ENCODE data around the gene CAPN11.
"Not testable (repeated sequence)": the region's sequence is repeated elsewhere in the genome, so short reads cannot be mapped to it uniquely, and the experiment has no call there.

Gene CAPN11

DNA sequence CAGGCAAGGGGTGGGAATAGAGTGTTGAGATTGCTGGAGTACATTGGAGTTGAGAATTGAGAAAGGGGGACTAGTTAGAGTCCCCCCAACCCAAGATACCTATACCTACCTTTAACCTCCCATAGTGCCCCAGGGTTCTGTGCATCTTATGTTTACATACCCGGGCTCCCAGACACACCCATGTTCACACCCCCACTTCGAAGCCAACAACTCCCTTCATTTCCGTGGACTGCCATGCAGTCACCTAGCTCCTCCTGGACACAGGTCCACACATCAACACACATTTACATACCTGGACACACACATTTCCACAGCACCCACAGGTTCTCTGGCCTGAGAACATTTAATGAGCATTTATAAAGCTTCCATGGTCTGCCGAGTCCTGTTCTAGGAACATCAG lies 26.1 kb upstream of the CAPN11 start:
- no peak for ATAC-seq

DNA sequence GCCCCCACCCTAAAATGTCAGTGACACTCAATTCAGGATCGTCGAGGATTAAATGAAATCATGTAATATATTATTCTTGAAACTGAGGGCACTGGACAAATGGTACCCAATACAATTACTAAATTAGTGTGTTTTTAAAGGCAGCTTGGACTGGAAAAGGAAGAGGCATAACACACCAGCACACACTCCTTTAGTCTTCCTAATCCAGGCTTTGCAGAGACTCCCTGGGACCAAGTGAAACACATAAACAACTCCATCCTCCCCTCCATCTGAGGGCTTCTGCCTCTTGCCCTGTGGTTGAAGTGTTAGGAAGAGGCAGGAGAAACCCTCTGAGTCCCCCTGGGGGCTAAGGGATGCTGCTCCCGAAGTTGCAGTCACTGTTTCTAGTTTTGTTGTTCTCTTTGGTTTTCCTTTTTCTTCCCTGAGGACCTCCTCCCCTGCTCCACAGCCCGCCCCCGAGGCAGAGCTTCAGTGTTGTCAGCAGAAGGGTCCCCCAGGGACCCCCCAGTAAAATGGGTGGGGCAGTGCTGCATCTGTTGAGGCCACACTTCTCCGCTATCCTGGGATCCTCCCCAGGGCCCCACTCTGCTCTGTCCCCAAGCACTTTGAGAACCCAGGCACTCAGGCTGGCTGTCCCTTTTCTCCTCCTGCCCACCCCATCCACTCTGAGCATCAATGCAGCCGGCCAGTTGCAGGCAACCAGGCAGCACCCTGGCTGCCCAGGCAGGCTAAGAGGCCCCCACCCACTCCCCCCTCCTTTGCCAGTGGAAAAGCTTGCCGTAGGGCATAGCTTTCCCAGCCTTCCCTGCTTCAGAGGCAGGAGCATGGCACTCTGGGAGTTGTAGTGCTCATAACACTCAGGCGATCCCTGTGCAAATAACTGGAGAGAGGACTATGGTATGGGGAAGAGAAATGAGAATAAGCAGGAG lies 25.4 kb upstream of the CAPN11 start:
- peak in 1 of 2 donors; percentile 20 for ATAC-seq

- ATAC-seq = no peak
Measured at GRCh38 chr6:44133981-44134711, 24.5 kb upstream of the CAPN11 start.

- no peak for ATAC-seq
Measured at GRCh38 chr6:44135173-44135758, 23.4 kb upstream of the CAPN11 start.

GRCh38 chr6:44135875-44136274 lies 22.7 kb upstream of the CAPN11 start:
- ATAC-seq = no peak

DNA sequence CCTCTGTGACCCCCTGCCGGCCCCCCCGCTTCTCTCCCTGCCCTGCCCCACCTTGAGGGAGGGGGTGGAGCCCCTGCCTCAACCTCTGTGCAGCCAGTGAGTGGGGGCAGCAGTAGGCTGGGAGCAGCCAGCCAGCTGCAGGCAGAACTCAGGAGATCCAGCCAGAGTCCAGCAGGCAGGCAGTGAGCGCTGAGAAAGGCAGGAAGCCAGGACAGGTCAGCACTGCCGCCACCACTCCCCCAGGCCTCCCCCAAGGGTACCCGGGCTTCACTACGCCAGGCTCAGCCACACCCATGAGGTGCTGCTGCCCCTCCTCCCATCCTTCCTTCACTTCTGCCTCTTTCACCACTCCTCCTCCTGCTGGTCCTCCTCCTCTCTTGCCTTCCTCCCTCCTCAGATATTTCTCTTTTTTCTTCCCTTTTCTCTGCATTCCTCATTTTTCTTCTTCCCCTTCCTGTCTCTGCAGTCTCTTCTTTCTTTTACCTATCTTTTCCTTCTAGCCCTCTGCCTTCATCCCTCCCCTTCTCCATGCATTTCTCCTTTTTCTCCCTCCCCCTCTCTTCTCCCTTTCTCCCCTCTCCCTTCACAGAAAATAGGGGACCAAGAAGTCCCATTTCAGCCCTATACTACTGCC lies 19.8 kb upstream of the CAPN11 start:
- ATAC-seq = no peak

DNA sequence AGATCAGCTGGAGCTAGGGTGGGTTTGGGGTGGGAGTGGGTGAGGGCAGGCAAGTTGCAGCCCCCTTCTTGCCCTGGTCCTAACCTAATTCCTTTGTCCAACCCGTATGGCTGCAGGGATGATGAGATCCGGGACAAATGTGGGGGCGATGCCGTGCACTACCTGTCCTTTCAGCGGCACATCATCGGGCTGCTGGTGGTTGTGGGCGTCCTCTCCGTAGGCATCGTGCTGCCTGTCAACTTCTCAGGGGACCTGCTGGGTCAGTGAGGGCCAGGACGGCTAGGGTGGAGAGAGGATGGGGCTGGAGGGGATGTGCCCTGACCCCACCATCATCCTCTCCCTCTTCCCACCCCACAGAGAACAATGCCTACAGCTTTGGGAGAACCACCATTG lies 19.3 kb upstream of the CAPN11 start:
- no peak for ATAC-seq

- no peak for ATAC-seq
Measured at GRCh38 chr6:44142835-44143234, 15.8 kb upstream of the CAPN11 start.

- no peak for ATAC-seq
Measured at GRCh38 chr6:44143731-44144130, 14.9 kb upstream of the CAPN11 start.

DNA sequence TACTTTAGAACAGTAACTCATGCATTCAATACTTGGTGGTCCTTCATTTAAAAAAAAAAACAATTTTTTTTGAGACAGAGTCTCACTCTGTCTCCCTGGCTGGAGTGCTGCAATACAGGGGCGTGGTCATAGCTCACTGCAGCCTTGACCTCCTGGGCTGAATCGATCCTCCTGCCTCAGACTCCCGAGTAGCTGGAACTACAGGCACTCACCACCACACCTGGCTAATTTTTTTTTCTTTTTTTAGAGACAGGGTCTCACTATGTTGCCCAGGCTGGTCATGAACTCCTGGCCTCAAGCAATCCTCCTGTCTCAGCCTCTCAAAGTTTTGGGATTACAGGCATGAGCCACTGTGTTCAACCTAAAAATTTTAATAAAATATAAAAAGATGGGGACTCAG lies 14.1 kb upstream of the CAPN11 start:
- not testable (repeated sequence) for ATAC-seq

DNA sequence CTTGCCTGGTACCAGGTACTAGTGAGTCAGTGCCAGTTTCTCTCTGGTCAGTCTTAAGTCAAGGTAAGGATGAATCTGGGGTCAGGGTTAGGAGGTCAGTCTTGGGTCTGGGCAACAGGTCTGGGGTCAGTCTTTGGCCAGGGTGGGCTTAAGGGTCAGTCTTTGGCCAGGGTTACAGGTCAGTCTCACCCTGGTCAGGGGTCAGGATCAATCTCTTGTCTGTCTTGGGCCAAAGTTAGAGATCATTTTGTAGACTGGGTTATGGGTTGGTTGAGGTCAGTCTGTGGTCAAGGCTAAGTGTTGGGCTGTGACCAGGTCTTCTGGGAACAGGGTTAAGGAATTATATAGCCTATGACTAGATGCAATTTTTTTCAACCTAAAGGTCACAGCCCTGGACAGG lies 12.8 kb upstream of the CAPN11 start:
- ATAC-seq = no peak

GRCh38 chr6:44146685-44147084 lies 11.9 kb upstream of the CAPN11 start:
- ATAC-seq = no peak

DNA sequence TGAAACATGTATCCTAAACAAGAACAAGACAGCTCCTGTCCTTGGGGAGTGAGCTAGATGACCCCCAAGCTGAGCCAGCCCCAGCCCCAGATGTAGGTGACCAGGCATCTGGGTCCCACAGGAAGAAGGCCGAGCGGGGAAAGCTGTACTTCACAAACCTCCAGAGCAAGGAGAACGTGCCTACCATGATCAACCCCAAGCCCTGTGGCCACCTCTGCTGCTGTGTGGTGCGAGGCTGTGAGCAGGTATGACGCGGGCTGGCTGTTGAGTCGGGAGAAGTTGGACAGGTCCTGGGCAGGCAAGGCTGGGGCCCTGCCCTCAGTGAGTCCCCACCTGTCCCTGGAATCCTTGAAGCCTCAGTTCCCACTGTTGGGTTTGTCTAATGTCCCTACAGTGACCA lies 11.4 kb upstream of the CAPN11 start:
- no peak for ATAC-seq

- ATAC-seq = no peak
Measured at GRCh38 chr6:44148306-44148705, 10.3 kb upstream of the CAPN11 start.

DNA sequence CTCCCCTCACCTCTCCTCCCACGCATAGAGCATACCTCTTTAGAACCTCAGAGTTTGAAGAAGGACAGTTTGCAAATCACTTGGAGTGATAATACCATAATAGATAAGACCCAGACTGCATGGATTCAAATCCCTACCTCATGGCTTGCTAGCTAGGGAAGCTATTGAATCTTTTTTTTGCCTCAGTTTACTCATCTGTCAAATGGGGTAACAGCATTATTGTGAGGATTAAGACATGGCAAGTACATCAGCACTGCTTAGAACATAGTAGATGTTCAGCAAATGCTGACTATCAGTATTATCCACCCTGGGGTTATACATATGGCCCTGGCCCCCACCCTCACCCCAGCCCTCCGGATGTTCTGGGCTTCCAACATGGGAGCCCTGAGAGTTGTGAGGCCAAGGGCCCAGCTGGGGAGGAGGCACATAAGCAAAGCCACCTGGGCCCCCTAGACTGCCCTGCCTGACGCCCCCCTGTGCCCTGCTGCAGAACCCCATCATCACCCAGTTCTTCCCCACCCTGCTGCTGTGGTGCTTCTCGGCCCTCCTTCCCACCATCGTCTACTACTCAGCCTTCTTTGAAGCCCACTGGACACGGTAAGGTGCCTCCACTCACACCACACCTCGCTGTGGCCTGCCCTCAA lies 9.1 kb upstream of the CAPN11 start:
- no peak for ATAC-seq

DNA sequence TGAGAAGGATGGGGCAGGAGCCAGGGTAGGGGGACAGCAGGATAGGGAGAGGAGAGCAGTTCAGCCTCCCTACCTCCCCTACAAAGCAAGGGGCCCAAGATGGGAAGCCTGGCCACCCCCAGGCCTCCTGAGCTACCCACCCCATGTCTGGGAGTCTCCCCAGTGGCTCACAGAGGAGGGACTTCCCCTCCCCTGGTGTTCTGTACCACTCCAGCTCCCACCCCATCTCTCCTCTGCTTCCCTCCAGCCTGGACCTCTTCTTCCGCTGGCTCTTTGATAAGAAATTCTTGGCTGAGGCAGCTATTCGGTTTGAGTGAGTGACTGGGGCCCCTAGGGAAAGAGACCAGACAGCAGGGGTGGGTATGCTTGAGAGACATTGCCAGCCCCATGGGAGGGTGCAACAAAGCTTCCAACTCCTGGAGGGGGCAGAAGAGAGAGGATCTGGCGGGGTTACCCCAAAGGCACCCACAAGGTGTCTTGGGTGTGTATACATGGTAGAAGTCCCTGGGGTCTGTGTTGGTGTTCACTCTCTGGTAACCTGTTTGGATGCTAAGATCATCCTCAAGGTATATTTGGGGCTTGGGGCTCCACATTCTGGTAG lies 8.2 kb upstream of the CAPN11 start:
- ATAC-seq = no peak

DNA sequence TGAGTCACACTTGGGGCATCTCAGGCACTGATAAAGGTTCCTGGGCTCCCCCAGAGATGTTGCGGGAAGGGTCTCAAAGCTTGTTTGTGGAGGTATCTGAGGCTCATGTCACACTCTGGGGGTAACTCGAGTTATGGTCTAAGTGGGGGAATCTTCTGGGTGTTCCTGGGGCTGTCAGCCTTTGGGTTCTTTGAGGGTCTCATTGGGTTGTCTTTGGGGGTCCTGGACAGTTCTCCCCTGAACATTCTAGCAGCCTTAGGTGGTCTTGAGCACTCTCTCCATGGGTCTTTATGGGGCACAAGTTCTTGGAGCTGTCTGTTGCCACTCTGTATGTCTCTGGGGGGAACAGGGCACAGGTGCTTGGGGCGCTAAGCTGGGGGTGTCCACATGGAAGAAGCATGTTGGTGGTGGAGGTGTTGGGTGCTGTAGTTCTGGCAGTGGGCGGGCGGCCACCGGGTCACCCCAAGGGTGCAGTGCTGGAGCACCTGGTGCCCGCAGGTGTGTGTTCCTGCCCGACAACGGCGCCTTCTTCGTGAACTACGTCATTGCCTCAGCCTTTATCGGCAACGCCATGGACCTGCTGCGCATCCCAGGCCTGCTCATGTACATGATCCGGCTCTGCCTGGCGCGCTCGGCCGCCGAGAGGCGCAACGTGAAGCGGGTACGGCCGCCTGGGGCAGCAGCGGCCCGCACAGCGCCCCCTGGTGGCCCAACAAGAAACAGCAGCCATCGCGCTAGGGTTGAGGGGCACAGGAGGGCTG lies 7.1 kb upstream of the CAPN11 start:
- ATAC-seq = peak; percentile 85 to 90

DNA sequence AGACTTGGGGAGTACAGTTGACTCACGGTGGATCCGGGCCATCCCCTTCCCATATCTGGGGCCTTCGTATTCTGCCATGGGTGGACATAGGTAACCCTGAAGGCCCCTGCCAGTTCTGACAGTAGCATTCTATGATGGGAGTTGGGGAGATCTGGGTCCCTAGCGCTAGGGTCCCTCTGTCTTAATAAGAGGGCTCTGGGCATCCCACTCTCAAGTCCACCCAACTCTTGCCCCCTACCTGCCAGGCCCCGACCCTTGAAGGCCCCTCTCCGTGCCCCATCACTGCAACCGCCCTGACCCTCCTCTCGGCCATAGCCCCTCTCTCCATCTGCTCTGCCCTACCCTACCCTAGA lies 6.5 kb upstream of the CAPN11 start:
- no peak for ATAC-seq

DNA sequence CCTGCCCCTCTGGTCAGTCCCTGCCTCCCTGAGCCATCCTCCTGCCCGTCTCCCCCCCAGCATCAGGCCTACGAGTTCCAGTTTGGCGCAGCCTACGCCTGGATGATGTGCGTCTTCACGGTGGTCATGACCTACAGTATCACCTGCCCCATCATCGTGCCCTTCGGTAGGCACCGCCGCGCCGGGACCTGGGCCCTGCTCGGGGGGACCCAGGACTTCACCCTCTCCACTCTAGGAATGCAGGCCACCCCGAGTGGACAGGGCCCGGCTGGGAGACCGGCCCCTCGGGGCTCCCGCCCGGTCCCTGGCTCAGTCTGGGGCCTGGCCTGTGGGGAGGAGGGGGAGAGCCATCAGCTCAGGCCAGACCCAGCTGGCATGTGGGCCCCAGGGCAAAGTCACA lies 6.1 kb upstream of the CAPN11 start:
- no peak for ATAC-seq

DNA sequence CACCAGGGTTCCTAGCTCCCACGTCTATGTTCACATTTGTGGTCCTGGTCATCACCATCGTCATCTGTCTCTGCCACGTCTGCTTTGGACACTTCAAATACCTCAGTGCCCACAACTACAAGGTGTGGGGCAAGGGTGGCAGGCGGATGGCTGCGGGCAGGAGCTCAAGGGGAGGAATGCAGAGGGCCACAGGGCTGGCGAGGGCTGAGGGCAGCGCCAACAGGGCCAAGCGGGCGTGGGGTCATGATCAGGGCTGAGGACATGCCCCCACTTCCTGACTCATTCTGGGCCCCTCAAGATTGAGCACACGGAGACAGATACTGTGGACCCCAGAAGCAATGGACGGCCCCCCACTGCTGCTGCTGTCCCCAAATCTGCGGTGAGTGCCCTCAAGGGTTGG lies 4.6 kb upstream of the CAPN11 start:
- no peak for ATAC-seq

DNA sequence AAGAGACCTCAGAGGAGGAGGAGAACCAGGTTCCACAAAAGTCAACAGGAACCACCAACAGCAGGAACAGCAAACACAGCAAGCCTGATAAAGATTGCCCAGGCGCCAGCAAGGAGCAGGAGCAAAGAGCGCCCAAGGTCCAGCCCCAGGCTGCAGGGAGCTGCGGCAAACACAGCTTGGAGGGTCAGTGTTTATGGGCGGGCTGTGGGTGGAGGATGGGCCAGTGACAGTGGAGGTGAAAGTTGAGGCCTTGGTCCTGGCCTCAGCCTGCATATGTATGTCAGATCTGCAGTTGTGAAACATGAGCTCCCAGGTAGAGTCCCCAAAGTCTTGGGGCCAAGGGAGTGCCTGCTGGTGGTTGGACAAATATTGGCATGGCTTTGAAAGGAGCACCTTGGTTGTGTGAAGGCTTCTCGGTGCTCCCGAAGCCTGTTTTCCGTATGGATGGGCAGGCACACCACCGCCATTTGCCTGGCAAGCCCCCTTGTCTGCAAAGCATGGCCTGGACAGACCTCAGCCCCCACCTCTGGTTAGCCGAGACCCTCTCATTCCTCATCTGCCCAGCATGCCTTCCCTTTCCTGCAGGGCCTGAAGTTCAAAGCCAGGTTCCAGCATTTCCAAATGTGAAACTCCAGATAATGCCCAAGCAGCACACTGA lies 2.0 kb upstream of the CAPN11 start:
- no peak for ATAC-seq

Data from activated CD4-positive, CD25-positive, alpha-beta regulatory T cell treated with anti-CD3 and anti-CD28 coated beads, Interleukin-2, amount 50 U/mL, for 24 hours (primary cell).